HEK293 (cell line): ENCODE measurements around the gene CACNA1C.

Source experiments
- CTCF ChIA-PET: fragments of 350-600 bp; formaldehyde crosslinking; extraction: SDS; loops from one replicate; lab custom pipeline; 2021; ENCODE audit warnings: antibody characterized with exemption; lab: Yijun Ruan, JAX
- POLR2A ChIA-PET: fragments of 300-600 bp; formaldehyde crosslinking; extraction: SDS; loops from one replicate; lab custom pipeline; 2020; ENCODE audit warnings: antibody characterized with exemption, inconsistent platforms; lab: Yijun Ruan, JAX
- H3K27ac ChIP-seq: fragments of 200-500 bp; sonication (Bioruptor generic); 2 replicates; pipeline ENCODE4 v1.5.1; 2014; ENCODE audit warnings: low read depth, low read length, control low read depth, inconsistent platforms; ENCODE audit errors: extremely low read depth
- H3K36me3 ChIP-seq, 2 experiments: fragments of 200-500 bp in 1 of 2; sonication (Bioruptor generic) in 1 of 2; 1 replicate in 1 of 2; 2 replicates in 1 of 2; pipeline ENCODE4 v1.5.1; 2014 to 2017; ENCODE audit warnings: inconsistent platforms in 2 of 2, low read length in 2 of 2; ENCODE audit not compliant: control insufficient read depth in 2 of 2, insufficient read depth in 1 of 2
- H3K4me1 ChIP-seq: fragments of 200-500 bp; sonication (Bioruptor generic); 2 replicates; pipeline ENCODE4 v1.5.1; 2014; ENCODE audit warnings: mild to moderate bottlenecking, low read length, inconsistent platforms; ENCODE audit not compliant: control insufficient read depth, insufficient read depth
- H3K4me3 ChIP-seq: 2 replicates; pipeline ENCODE4 v1.5.1; 2011; ENCODE audit warnings: low read depth, mild to moderate bottlenecking, control low read depth, low read length, moderate library complexity
- H3K9me3 ChIP-seq: fragments of 200-500 bp; sonication (Bioruptor generic); 2 replicates; pipeline ENCODE4 v1.5.1; 2014; ENCODE audit warnings: low read depth, low read length, inconsistent platforms; ENCODE audit not compliant: control insufficient read depth, insufficient read depth
- GLIS1 ChIP-seq: fragments of 450-650 bp; formaldehyde crosslinking; IDR thresholded peaks from 2 replicates; pipeline ENCODE4 v1.5.1; 2016; ENCODE audit warnings: missing biosample characterization, missing genetic modification characterization
- KLF16 ChIP-seq: fragments of 450-650 bp; formaldehyde crosslinking; IDR thresholded peaks from 2 replicates; pipeline ENCODE4 v1.5.1; 2017; ENCODE audit warnings: missing biosample characterization, missing genetic modification characterization
- MEIS1 ChIP-seq: sonication (generic); formaldehyde crosslinking; IDR thresholded peaks from 2 replicates; pipeline ENCODE4 v1.8.1; 2022; ENCODE audit warnings: missing genetic modification reagents, mild to moderate bottlenecking, borderline replicate concordance
- PBX3 ChIP-seq: sonication (generic); formaldehyde crosslinking; IDR thresholded peaks from 2 replicates; pipeline ENCODE4 v1.8.1; 2022; ENCODE audit warnings: mild to moderate bottlenecking, moderate library complexity, missing genetic modification reagents
- SCRT1 ChIP-seq: fragments of 450-650 bp; formaldehyde crosslinking; IDR thresholded peaks from 2 replicates; pipeline ENCODE4 v1.5.1; 2016; ENCODE audit warnings: missing biosample characterization, missing genetic modification characterization, borderline replicate concordance
- TCF7L2 ChIP-seq: IDR thresholded peaks from 2 replicates; pipeline ENCODE4 v1.6.1; 2011; ENCODE audit warnings: low read depth, mild to moderate bottlenecking, inconsistent platforms, low read length, moderate library complexity, borderline replicate concordance
- ZFP37 ChIP-seq: fragments of 450-650 bp; formaldehyde crosslinking; IDR thresholded peaks from 2 replicates; pipeline ENCODE4 v1.5.1; 2016; ENCODE audit warnings: missing biosample characterization, missing genetic modification characterization
- ZNF157 ChIP-seq: fragments of 450-650 bp; formaldehyde crosslinking; IDR thresholded peaks from 2 replicates; pipeline ENCODE4 v1.5.1; 2016; ENCODE audit warnings: missing biosample characterization, missing genetic modification characterization
- ZNF221 ChIP-seq: fragments of 450-650 bp; formaldehyde crosslinking; IDR thresholded peaks from 2 replicates; pipeline ENCODE4 v1.5.1; 2017; ENCODE audit warnings: missing biosample characterization, missing genetic modification characterization, borderline replicate concordance
- ZNF223 ChIP-seq: fragments of 450-650 bp; formaldehyde crosslinking; IDR thresholded peaks from 2 replicates; pipeline ENCODE4 v1.5.1; 2016; ENCODE audit warnings: missing biosample characterization, missing genetic modification characterization
- ZNF324 ChIP-seq: fragments of 450-650 bp; formaldehyde crosslinking; IDR thresholded peaks from 2 replicates; pipeline ENCODE4 v1.5.1; 2016; ENCODE audit warnings: missing biosample characterization, missing genetic modification characterization
- ZNF404 ChIP-seq: fragments of 450-650 bp; formaldehyde crosslinking; IDR thresholded peaks from 2 replicates; pipeline ENCODE4 v1.5.1; 2017; ENCODE audit warnings: missing biosample characterization, missing genetic modification characterization
- ZNF423 ChIP-seq: fragments of 450-650 bp; formaldehyde crosslinking; IDR thresholded peaks from 2 replicates; pipeline ENCODE4 v1.5.1; 2016; ENCODE audit warnings: missing biosample characterization, missing genetic modification characterization
- TF ChIP-seq, protein P1 (sequence below): fragments of 450-650 bp; formaldehyde crosslinking; IDR thresholded peaks from 2 replicates; pipeline ENCODE4 v1.5.1; 2017; ENCODE audit warnings: missing biosample characterization, missing genetic modification characterization
- TF ChIP-seq, protein P2 (sequence below): fragments of 450-650 bp; formaldehyde crosslinking; IDR thresholded peaks from 2 replicates; pipeline ENCODE4 v1.5.1; 2017; ENCODE audit warnings: missing biosample characterization, missing genetic modification characterization
- TF ChIP-seq, protein P3 (sequence below): fragments of 450-650 bp; formaldehyde crosslinking; IDR thresholded peaks from 2 replicates; pipeline ENCODE4 v1.5.1; 2016; ENCODE audit warnings: missing biosample characterization, missing genetic modification characterization

The CACNA1C gene

GRCh38 chr12:2248087-2248900, 195.5 kb downstream of the CACNA1C start (continued):
- TF ChIP-seq, protein P1, sequence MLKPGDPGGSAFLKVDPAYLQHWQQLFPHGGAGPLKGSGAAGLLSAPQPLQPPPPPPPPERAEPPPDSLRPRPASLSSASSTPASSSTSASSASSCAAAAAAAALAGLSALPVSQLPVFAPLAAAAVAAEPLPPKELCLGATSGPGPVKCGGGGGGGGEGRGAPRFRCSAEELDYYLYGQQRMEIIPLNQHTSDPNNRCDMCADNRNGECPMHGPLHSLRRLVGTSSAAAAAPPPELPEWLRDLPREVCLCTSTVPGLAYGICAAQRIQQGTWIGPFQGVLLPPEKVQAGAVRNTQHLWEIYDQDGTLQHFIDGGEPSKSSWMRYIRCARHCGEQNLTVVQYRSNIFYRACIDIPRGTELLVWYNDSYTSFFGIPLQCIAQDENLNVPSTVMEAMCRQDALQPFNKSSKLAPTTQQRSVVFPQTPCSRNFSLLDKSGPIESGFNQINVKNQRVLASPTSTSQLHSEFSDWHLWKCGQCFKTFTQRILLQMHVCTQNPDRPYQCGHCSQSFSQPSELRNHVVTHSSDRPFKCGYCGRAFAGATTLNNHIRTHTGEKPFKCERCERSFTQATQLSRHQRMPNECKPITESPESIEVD (tag by site-specific recombination), result no peak
- TF ChIP-seq PBX3 (CRISPR knock-in tag) (no peak), ZNF404 (tag by site-specific recombination) (no peak), MEIS1 (CRISPR knock-in tag) (no peak), SCRT1 (no peak)
- TF ChIP-seq, all 188 proteins: peak for 0

DNA sequence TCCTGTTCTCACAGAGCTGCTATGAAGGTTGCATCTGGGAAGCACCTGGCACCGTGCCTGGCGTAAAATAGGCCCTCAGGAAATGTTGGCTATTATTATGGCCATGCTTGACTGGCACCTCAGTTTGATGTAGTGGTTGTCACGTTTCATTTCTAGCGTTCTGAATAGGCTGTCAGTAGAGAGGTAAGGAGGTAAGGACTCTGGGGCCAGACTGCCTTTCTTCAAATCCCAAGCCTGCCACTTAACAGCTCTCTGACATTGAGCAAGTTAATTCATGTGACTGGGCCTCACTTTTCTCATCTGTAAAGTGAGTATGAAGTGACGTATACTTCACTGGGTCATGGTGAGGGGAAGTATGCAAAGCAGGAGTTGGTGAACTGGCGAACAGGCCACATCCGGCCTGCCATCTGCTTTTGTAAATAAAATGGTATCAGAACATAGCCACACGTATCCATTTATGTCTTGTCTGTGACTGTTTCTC, 196.2 kb downstream of the CACNA1C start:
- TF ChIP-seq ZNF324 (no peak), ZFP37 (tag by site-specific recombination) (no peak), GLIS1 (tag by site-specific recombination) (no peak), TCF7L2 (no peak), KLF16 (tag by site-specific recombination) (no peak), ZNF221 (tag by site-specific recombination) (no peak), ZNF223 (tag by site-specific recombination) (no peak), ZNF423 (tag by site-specific recombination) (no peak), ZNF157 (tag by site-specific recombination) (no peak)
- TF ChIP-seq, protein P1 (tag by site-specific recombination), result no peak
- TF ChIP-seq, protein P2, sequence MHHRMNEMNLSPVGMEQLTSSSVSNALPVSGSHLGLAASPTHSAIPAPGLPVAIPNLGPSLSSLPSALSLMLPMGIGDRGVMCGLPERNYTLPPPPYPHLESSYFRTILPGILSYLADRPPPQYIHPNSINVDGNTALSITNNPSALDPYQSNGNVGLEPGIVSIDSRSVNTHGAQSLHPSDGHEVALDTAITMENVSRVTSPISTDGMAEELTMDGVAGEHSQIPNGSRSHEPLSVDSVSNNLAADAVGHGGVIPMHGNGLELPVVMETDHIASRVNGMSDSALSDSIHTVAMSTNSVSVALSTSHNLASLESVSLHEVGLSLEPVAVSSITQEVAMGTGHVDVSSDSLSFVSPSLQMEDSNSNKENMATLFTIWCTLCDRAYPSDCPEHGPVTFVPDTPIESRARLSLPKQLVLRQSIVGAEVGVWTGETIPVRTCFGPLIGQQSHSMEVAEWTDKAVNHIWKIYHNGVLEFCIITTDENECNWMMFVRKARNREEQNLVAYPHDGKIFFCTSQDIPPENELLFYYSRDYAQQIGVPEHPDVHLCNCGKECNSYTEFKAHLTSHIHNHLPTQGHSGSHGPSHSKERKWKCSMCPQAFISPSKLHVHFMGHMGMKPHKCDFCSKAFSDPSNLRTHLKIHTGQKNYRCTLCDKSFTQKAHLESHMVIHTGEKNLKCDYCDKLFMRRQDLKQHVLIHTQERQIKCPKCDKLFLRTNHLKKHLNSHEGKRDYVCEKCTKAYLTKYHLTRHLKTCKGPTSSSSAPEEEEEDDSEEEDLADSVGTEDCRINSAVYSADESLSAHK (tag by site-specific recombination), result no peak
- TF ChIP-seq, protein P3, sequence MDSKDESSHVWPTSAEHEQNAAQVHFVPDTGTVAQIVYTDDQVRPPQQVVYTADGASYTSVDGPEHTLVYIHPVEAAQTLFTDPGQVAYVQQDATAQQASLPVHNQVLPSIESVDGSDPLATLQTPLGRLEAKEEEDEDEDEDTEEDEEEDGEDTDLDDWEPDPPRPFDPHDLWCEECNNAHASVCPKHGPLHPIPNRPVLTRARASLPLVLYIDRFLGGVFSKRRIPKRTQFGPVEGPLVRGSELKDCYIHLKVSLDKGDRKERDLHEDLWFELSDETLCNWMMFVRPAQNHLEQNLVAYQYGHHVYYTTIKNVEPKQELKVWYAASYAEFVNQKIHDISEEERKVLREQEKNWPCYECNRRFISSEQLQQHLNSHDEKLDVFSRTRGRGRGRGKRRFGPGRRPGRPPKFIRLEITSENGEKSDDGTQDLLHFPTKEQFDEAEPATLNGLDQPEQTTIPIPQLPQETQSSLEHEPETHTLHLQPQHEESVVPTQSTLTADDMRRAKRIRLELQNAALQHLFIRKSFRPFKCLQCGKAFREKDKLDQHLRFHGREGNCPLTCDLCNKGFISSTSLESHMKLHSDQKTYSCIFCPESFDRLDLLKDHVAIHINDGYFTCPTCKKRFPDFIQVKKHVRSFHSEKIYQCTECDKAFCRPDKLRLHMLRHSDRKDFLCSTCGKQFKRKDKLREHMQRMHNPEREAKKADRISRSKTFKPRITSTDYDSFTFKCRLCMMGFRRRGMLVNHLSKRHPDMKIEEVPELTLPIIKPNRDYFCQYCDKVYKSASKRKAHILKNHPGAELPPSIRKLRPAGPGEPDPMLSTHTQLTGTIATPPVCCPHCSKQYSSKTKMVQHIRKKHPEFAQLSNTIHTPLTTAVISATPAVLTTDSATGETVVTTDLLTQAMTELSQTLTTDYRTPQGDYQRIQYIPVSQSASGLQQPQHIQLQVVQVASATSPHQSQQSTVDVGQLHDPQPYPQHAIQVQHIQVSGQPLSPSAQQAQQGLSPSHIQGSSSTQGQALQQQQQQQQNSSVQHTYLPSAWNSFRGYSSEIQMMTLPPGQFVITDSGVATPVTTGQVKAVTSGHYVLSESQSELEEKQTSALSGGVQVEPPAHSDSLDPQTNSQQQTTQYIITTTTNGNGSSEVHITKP (tag by site-specific recombination), result no peak
- TF ChIP-seq, all 188 proteins: peak for 0
- no peak overlapping the region for H3K4me3 ChIP-seq
- peaks cover 4% of the 10 kb centered on the region; the same call in 1 of the 2 replicates for H3K4me1 ChIP-seq
- POLR2A ChIA-PET, result no interaction called here
- no peaks in the 10 kb centered on the region for H3K9me3 ChIP-seq
- H3K36me3 ChIP-seq, result no peaks in the 10 kb centered on the region
- no peak overlapping the region for H3K27ac ChIP-seq
- CTCF ChIA-PET, result no interaction called here
